Endothelial cell of umbilical vein (primary cell): ENCODE results near the gene FEM1C. TPM values are rescaled to one million over a fixed set of nuclear protein-coding genes. Genes with fewer than 3 reads are reported as not detected.

ENCODE experiments used
- BruUV-seq: library from RNA; stranded (reverse); fragments of 400-500 nt; replicated peaks from 2 replicates; lab custom pipeline; 2021; lab: Mats Ljungman, UMichigan
- CTCF ChIA-PET: fragments of 300-600, 350-600 bp; sonication (Branson Sonifier 250); formaldehyde crosslinking; loops from one replicate; lab custom pipeline; 2021; ENCODE audit warnings: antibody characterized with exemption, inconsistent platforms; lab: Charles Lee
- POLR2A ChIA-PET: fragments of 300-600, 350-600 bp; sonication (Branson Sonifier 250); formaldehyde crosslinking; loops from one replicate; lab custom pipeline; 2021; ENCODE audit warnings: antibody characterized with exemption, inconsistent platforms; lab: Charles Lee
- DNase-seq: peaks from one replicate; pipeline ENCODE4 v3.0.0-alpha.2; 2011; ENCODE audit warnings: low read depth, low spot score
- FAIRE-seq: peaks from 2 replicates; lab custom pipeline; 2011; peaks lifted over from hg19 to GRCh38; lab: Jason Lieb, UNC
- H2AFZ ChIP-seq: 2 replicates; pipeline ENCODE4 v1.6.0; 2012; ENCODE audit warnings: low read depth, low read length, control low read depth, inconsistent platforms
- H3K27ac ChIP-seq: 2 replicates; pipeline ENCODE4 v1.5.1; 2011; ENCODE audit warnings: low read depth, mild to moderate bottlenecking, control low read depth, low read length, moderate library complexity; ENCODE audit not compliant: insufficient read depth
- H3K27me3 ChIP-seq, 2 experiments: 2 replicates each; pipeline versions ENCODE4 v1.6.0 to v1.6.1; 2011; ENCODE audit warnings: low read length in 2 of 2, mixed read lengths in 1 of 2; ENCODE audit not compliant: control insufficient read depth in 2 of 2, insufficient read depth in 2 of 2
- H3K36me3 ChIP-seq, 2 experiments: 2 replicates in 1 of 2; 3 replicates in 1 of 2; pipeline ENCODE4 v1.5.1; 2011; ENCODE audit warnings: low read length in 2 of 2, mild to moderate bottlenecking in 1 of 2, moderate library complexity in 1 of 2; ENCODE audit not compliant: control insufficient read depth in 2 of 2, insufficient read depth in 2 of 2; ENCODE audit errors: extremely low read depth in 1 of 2
- H3K4me1 ChIP-seq: 3 replicates; pipeline ENCODE4 v1.5.1; 2011; ENCODE audit warnings: mild to moderate bottlenecking, low read length; ENCODE audit not compliant: control insufficient read depth, insufficient read depth; ENCODE audit errors: extremely low read depth
- H3K4me2 ChIP-seq: 2 replicates; pipeline ENCODE4 v1.6.1; 2011; ENCODE audit warnings: low read length, control low read depth, mixed read lengths; ENCODE audit not compliant: insufficient read depth
- H3K4me3 ChIP-seq, 3 experiments: fragments of 200-600 bp in 1 of 3; sonication (generic), shearing (Covaris generic) in 1 of 3; replicated peaks in 1 of 3; 2 replicates each; pipeline ENCODE4 v1.5.1; 2011 to 2016; ENCODE audit warnings: control low read depth in 3 of 3, low read length in 3 of 3, mild to moderate bottlenecking in 2 of 3, inconsistent platforms in 1 of 3, low read depth in 1 of 3, moderate library complexity in 1 of 3; ENCODE audit not compliant: insufficient read depth in 1 of 3
- H3K79me2 ChIP-seq: 2 replicates; pipeline ENCODE4 v1.6.0; 2012; ENCODE audit warnings: low read length, inconsistent platforms; ENCODE audit not compliant: control insufficient read depth, insufficient read depth
- H3K9ac ChIP-seq: replicated peaks from 2 replicates; pipeline ENCODE3; 2011; ENCODE audit warnings: low read length, control low read depth; ENCODE audit not compliant: insufficient read depth; ENCODE audit errors: extremely low read depth
- H3K9me1 ChIP-seq: replicated peaks from 3 replicates; pipeline ENCODE4 v1.6.0; 2011; ENCODE audit warnings: mild to moderate bottlenecking, low read length; ENCODE audit not compliant: control insufficient read depth, insufficient read depth; ENCODE audit errors: extremely low read depth
- H3K9me3 ChIP-seq: replicated peaks from 2 replicates; pipeline ENCODE4 v1.5.1; 2012; ENCODE audit warnings: low read length, inconsistent platforms; ENCODE audit not compliant: control insufficient read depth, insufficient read depth
- H4K20me1 ChIP-seq: replicated peaks from 2 replicates; pipeline ENCODE3; 2011; ENCODE audit warnings: mild to moderate bottlenecking, low read length; ENCODE audit not compliant: control insufficient read depth, insufficient read depth; ENCODE audit errors: extremely low read depth
- EZH2 ChIP-seq: IDR thresholded peaks from 2 replicates; pipeline ENCODE4 v1.6.1; 2012; ENCODE audit warnings: borderline replicate concordance, low read depth, mild to moderate bottlenecking, moderate library complexity, low read length, inconsistent platforms; ENCODE audit not compliant: severe bottlenecking
- FOS ChIP-seq: IDR thresholded peaks from 2 replicates; pipeline ENCODE4 v1.6.1; 2011; ENCODE audit warnings: mild to moderate bottlenecking, low read length, moderate library complexity, borderline replicate concordance; ENCODE audit not compliant: insufficient read depth
- GATA2 ChIP-seq: IDR thresholded peaks from 2 replicates; pipeline ENCODE4 v1.7.0; 2011; ENCODE audit warnings: low read depth, mild to moderate bottlenecking, moderate library complexity, mixed read lengths, low read length; ENCODE audit not compliant: insufficient read length, insufficient read depth
- JUN ChIP-seq: IDR thresholded peaks from 2 replicates; pipeline ENCODE4 v1.6.1; 2011; ENCODE audit warnings: borderline replicate concordance, low read depth; ENCODE audit not compliant: insufficient read length, insufficient read depth
- MYC ChIP-seq: IDR thresholded peaks from one replicate; pipeline ENCODE4 v1.6.1; 2011; ENCODE audit warnings: mild to moderate bottlenecking, low read depth, low read length
- POLR2A ChIP-seq: IDR thresholded peaks from 2 replicates; pipeline ENCODE4 v1.6.1; 2012; ENCODE audit warnings: low read depth, mild to moderate bottlenecking, control low read depth, low read length
- POLR2AphosphoS5 ChIP-seq: IDR thresholded peaks from 2 replicates; pipeline ENCODE4 v1.6.1; 2012; ENCODE audit warnings: low read depth, mild to moderate bottlenecking, control low read depth, low read length, moderate library complexity; ENCODE audit not compliant: insufficient read depth
- dilution Hi-C: fragments of 300-500 bp; cut with MboI; formaldehyde crosslinking; loops from one replicate; pipeline ENCODE4 v1.15.0; 2019; ENCODE audit warnings: low sequenced_read_pairs; ENCODE audit not compliant: extremely low pct_ligation_motif_present
- intact Hi-C: fragments of 100-400 bp; cut with micrococcal nuclease; formaldehyde crosslinking; loops from one replicate; pipeline ENCODE4 v1.10.0; 2022
- polyA plus RNA-seq, 4 experiments: library from polyadenylated mRNA; depleted of rRNA in 3 of 4; stranded (reverse) in 3 of 4; unstranded in 1 of 4; fragments of >200 nt; gene quantifications; 2 replicates each; pipeline versions ENCODE4 v1.2.1 to v1.2.3, GENCODE V29; 2011 to 2012; ENCODE audit warnings: missing spikeins in 1 of 4
- total RNA-seq: library from RNA; stranded (reverse); gene quantifications from 2 replicates; pipeline ENCODE4 v1.2.3, GENCODE V29; 2021
- TF ChIP-seq, protein P1 (sequence below), 2 donors: IDR thresholded peaks; 1 replicate in 1 of 2; 2 replicates in 1 of 2; pipeline ENCODE4 v1.5.1; 2011; ENCODE audit warnings: low read length in 2 of 2, mild to moderate bottlenecking in 2 of 2, moderate library complexity in 2 of 2, control low read depth in 1 of 2, inconsistent platforms in 1 of 2, low read depth in 1 of 2; ENCODE audit not compliant: insufficient read depth in 1 of 2; ENCODE audit errors: extremely low read depth in 1 of 2
- TF ChIP-seq, protein P2 (sequence below): IDR thresholded peaks from 2 replicates; pipeline ENCODE4 v1.6.1; 2011; ENCODE audit not compliant: insufficient read depth, insufficient read length

FEM1C gene
- total and polyA plus RNA-seq, 2 donors (not counting 3 experiments of a cell fraction or from before 2014, with no cell fraction given), result 6.2 to 16.0 TPM

GRCh38 chr5:115531787-115532367 is 12.7 kb downstream of the FEM1C start:
- peaks cover 0 to 2% of the 10 kb centered on the region in 2 experiments for H3K36me3 ChIP-seq
- no peaks in the 10 kb centered on the region for H3K9me1 ChIP-seq
- H3K9me3 ChIP-seq, result no peaks in the 10 kb centered on the region
- dilution Hi-C loops, result loop anchor here (25.0 kb wide), 1 partner anchor 220 kb away; no protein-coding TSS in a partner anchor
- H2AFZ ChIP-seq, result no peak overlapping the region
- H3K27ac ChIP-seq, result peak overlapping the region; percentile 41
- FAIRE-seq, result no peak
- H3K27me3 ChIP-seq, result no peaks in the 10 kb centered on the region
- DNase-seq, result no peak
- H3K79me2 ChIP-seq, result peaks cover 97% of the 10 kb centered on the region
- no peak overlapping the region for H3K4me3 ChIP-seq
- CTCF ChIA-PET, result interaction anchor here (0.7 to 1.0 kb wide), 2 partner anchors 9 to 53 kb away, joined by 3 to 5 read pairs; no protein-coding TSS in a partner anchor
- intact Hi-C loops, result loop anchor here (1.0 kb wide), 1 partner anchor 9 kb away; no protein-coding TSS in a partner anchor
- no TSS peak for BruUV-seq
- peaks cover 18% of the 10 kb centered on the region for H3K4me1 ChIP-seq
- TF ChIP-seq JUN (peak; percentile 16), POLR2AphosphoS5 (no peak), POLR2A (no peak), FOS (peak; percentile 54), EZH2 (no peak), MYC (no peak), GATA2 (no peak)
- H3K4me2 ChIP-seq, result peak overlapping the region; percentile 62
- POLR2A ChIA-PET, result interaction anchor here (0.8 kb wide), 1 partner anchor 12 kb away, joined by 3 read pairs; the partner anchor contains the start of gene FEM1C
- H4K20me1 ChIP-seq, result peaks cover 29% of the 10 kb centered on the region
- H3K9ac ChIP-seq, result peak overlapping the region; percentile 9

DNA sequence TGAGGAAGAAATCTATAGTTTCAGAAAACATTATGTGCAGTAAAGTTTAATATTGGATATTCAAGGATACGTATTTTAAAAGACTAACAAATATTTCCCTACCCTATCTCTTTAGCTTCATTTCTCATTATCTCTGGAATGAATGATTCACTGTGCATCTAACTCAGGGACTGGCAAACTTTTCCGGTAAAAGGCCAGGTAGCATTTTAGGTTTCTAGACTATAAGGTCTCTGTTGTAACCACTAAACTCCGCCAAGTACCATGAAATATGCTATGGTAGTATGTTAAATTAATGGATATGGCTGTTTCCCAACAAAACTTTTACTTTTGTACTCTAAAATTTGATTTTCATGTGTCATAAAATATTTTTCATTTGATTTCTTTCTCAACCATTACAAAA is 13.2 kb downstream of the FEM1C start:
- Histone ChIP-seq H2AFZ (no peak overlapping the region), H3K9me3 (no peaks in the 10 kb centered on the region), H3K27me3 (no peaks in the 10 kb centered on the region), H3K9ac (peak overlapping the region; percentile 9), H3K9me1 (no peaks in the 10 kb centered on the region), H3K4me2 (peak overlapping the region; percentile 62), H3K27ac (peak overlapping the region; percentile 41), H3K79me2 (peaks cover 97% of the 10 kb centered on the region), H3K4me3 (no peak overlapping the region), H3K36me3 (peaks cover 0 to 2% of the 10 kb centered on the region in 2 experiments), H3K4me1 (peaks cover 18% of the 10 kb centered on the region), H4K20me1 (peaks cover 31% of the 10 kb centered on the region)
- dilution Hi-C loops (loop anchor here (25.0 kb wide), 1 partner anchor 219 kb away; no protein-coding TSS in a partner anchor), intact Hi-C loops (no loop called here)
- ChIA-PET POLR2A (no interaction called here), CTCF (interaction anchor here (0.7 to 1.0 kb wide), 2 partner anchors 9 to 54 kb away, joined by 3 to 5 read pairs; no protein-coding TSS in a partner anchor)
- BruUV-seq, result no TSS peak
- TF ChIP-seq FOS, result no peak
- TF ChIP-seq, protein P1, sequence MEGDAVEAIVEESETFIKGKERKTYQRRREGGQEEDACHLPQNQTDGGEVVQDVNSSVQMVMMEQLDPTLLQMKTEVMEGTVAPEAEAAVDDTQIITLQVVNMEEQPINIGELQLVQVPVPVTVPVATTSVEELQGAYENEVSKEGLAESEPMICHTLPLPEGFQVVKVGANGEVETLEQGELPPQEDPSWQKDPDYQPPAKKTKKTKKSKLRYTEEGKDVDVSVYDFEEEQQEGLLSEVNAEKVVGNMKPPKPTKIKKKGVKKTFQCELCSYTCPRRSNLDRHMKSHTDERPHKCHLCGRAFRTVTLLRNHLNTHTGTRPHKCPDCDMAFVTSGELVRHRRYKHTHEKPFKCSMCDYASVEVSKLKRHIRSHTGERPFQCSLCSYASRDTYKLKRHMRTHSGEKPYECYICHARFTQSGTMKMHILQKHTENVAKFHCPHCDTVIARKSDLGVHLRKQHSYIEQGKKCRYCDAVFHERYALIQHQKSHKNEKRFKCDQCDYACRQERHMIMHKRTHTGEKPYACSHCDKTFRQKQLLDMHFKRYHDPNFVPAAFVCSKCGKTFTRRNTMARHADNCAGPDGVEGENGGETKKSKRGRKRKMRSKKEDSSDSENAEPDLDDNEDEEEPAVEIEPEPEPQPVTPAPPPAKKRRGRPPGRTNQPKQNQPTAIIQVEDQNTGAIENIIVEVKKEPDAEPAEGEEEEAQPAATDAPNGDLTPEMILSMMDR (IDR thresholded peaks at IDR 0.05; ENCODE audit: extremely low read depth in 1 of 2, insufficient read depth in 1 of 2, low read depth in 1 of 2, low read length in 2 of 2), result no peak
- no peak for TF ChIP-seq GATA2
- TF ChIP-seq, protein P2, sequence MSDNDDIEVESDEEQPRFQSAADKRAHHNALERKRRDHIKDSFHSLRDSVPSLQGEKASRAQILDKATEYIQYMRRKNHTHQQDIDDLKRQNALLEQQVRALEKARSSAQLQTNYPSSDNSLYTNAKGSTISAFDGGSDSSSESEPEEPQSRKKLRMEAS, result no peak
- no peak for TF ChIP-seq MYC
- TF ChIP-seq POLR2A, result no peak
- TF ChIP-seq JUN, result no peak
- FAIRE-seq, result no peak
- DNase-seq, result no peak
